ENCODE measurements around the gene C13orf46. TPM values are rescaled to one million over a fixed set of nuclear protein-coding genes. Genes with fewer than 3 reads are reported as not detected.

The C13orf46 gene
- total RNA-seq, 1 donor from 2014 or later: 0.37 TPM

DNA sequence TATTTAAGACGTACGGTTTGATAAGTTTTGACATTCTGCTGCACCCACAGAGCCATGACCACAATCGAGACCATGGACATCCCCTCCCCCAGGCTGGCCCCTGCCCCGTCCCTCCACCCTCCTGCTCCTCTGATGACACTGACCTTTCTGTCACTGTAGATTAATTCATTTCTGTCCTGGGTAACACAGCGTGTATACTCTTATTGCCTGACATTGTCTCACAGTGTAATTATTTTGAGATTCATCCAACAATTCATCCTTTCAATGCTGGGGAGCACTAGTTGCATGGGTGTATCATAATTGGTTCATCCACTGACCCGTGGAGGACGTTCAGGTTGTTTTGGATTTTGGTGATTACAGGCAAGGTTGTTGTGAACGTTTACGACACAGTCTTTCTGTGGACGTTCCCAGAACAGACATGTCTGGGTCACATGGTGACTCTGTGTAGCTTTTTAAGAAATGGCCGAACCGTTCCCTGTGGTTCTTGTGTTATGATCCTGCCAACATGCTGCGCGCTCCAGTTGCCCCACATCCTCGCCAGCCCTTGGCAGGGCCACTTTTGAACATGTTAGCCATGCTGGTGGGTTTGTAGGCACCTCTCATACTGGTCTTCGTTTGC, 41.9 kb downstream of the C13orf46 start:
- intact Hi-C loops (cut with micrococcal nuclease): no loop called here
- DNase-seq: no peak
- ATAC-seq: no peak

DNA sequence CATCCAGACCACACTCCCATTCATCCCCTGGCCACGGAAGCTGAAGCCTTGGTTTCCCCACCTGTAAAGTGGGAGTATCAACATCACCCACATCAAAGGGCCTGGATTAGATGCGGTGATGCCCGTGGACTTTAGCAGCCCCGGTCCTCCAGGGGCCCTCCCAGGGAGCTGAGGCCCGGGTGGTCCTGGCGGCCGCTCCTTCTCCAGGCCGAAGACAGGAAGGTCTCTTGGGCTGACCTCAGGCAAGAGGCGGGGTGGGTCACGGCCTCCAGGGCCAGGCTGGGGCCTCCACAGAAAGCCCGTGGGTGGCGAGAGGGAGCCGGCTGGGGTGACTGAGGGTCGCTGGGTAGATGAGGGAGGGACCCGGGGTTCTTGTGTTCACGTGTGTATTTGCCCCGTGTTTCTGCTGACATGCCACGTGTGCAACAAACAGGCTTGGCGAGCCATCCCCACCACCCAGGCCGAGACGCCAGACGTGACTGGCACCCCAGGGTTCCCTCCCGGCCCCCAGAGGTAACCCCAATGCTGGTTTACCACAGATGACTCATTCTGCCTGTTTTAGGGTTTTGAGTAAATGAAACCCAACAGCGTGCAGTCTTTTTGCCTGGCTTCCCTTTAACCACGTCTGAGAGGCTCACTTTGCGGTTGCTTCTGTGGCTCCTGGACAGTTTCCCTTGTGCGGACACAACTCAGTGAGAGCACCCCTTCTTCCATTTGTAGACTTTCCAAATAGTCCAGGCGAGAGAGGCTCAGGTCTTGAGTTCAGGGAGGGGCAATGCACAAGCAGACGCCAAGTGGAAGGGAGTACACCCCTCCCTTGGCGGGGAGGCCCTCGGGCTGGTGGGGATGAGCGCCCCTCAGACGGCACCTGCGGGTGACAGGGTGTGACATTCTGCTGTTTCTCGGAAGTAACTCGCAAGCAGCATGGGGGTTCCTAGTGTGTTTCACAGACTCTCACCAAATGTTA, 42.9 kb downstream of the C13orf46 start:
- DNase-seq (no peak), ATAC-seq (no peak)
- intact Hi-C loops (cut with micrococcal nuclease): no loop called here

- intact Hi-C loops (cut with micrococcal nuclease): no loop called here
- ATAC-seq (no peak), DNase-seq (no peak)
These were observed 44.0 kb downstream of the C13orf46 start for GRCh38 chr13:113929628-113930615.

GRCh38 chr13:113928685-113929627, 44.9 kb downstream of the C13orf46 start:
- ATAC-seq (peak; percentile 86), DNase-seq (peak; percentile 92)
- intact Hi-C loops (cut with micrococcal nuclease): no loop called here

GRCh38 chr13:113927661-113928581, 46.0 kb downstream of the C13orf46 start:
- DNase-seq: peak; percentile 70
- ATAC-seq: peak; percentile 51
- intact Hi-C loops (cut with micrococcal nuclease): no loop called here

DNA sequence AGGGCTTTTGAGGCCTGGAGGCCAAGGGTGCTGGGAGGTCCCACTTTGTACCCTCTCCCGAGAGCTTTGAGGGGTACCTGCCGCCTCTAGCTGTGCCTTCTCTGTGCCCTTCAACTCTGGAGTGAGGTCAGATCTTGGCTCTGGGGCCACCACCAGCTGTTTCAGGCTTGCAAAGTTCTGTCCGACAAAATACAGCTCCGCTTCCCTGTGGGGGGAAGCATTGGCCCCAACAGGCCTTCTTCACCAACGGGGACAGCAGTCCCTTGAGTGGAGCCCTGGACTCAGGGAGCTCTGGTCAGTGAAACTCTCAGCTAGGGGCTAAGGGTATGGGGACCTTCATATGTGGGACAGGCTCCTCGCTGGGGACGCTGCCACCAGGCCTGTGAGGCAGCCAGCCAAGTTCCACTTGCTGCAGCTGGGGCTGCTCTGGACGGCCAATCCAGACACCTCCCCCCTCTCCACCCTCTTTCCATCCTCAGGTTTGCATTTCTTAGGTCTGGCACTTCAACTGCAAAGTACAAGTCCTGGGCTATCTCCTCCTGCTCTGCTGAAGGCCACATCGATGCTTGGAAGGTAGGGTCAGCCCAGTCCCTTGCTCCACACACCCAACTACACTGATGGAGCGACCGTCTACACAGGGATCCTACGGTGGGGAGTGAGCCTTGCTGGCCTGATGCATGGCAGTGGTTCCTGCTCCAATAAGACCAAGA, 46.8 kb downstream of the C13orf46 start:
- peak; percentile 76 for DNase-seq
- intact Hi-C loops (cut with micrococcal nuclease): no loop called here
- peak; percentile 46 for ATAC-seq

- ATAC-seq (peak; percentile 13), DNase-seq (no peak)
- intact Hi-C loops (cut with micrococcal nuclease): no loop called here
These were observed 47.5 kb downstream of the C13orf46 start for GRCh38 chr13:113926301-113926761.

DNA sequence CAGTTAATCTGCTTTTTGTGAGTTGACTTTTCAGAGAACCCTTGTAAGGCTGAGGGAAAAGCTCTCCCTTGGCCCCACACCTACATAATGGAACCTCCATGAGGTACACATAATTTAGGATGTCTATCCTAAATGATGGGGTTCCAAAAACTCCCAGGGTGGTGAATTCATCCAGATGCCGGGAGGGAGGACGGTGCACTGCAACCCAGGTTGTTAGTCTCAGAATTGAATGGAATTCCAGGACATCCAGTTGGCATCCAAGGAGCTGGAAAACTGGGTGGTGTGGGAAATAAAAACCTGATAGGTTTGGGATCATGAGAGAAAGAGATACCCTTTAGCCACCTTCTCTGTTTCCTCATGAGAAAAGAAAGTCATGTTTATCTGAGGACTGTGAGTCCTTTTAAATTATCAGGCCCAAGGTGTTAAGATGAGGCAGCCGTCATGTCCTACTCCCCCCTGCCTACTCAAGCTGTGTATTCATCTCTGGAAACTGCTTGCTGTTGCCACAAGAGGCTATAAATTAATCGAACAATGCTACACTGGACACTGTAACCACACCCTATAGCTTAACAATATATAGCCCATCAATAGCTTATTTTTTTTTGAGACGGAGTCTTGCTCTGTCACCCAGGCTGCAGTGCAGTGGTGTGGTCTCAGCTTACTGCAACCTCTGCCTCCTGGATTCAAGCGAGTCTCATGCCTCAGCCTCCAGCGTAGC, 49.5 kb downstream of the C13orf46 start:
- no peak for ATAC-seq
- DNase-seq: no peak
- intact Hi-C loops (cut with micrococcal nuclease): no loop called here

DNA sequence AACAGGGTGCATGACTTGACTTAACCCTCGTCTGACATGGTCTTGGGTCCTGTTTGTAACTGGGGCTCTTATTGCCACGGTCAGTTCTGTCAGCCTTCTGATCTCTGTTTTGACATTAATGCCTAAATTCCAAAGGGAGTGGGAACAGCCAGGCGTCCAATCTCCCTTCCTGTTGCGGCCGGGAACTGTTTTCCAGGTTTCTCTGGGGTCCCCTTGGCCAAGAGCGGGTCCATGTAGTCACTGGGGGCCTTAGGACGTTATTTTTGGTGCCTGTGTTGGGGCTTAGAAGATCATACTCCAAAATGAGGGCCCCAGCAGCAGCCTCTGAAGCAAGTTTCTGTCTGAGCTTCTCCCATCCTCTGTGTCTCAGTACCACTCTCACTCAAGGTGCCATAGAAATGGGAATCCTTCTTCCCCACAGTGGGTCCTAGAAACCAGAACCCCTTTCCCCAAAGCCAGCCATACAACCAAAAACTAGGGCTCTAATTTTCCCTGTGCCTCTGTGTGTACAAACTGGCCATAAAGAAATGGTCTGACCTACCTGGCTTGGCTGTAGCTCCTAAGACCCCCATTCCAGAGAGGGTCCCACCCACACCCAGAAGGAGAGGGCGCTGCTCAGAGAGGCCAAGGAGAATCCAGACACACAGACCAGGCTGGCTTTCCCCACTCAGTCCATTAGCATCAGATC, 50.4 kb downstream of the C13orf46 start:
- intact Hi-C loops (cut with micrococcal nuclease): no loop called here
- DNase-seq (no peak), ATAC-seq (no peak)

GRCh38 chr13:113922412-113923118, 51.3 kb downstream of the C13orf46 start:
- intact Hi-C loops (cut with micrococcal nuclease): no loop called here
- DNase-seq (no peak), ATAC-seq (no peak)

DNA sequence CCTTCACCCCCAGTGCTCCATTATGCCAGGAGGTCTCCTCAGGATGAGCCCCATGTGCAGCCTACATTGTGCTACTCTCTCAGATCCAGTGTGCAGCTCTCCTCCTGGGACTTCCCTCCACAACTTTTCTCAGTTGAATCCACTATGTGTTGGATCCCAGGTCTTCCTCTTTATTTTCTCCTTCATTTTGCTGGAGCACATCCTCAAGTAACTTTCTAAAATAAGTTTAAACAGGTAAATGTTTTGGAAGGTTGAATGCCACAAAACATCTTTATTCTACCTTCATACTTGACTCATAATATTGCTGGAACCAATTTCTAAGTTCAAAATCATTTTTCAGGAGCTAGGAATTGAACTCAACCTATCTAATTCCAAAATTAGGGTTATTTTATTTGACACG, 52.1 kb downstream of the C13orf46 start:
- ATAC-seq (no peak), DNase-seq (no peak)
- intact Hi-C loops (cut with micrococcal nuclease): no loop called here

- no peak for DNase-seq
- intact Hi-C loops (cut with micrococcal nuclease): no loop called here
- ATAC-seq: no peak
These were observed 53.1 kb downstream of the C13orf46 start for GRCh38 chr13:113920606-113921286.

DNA sequence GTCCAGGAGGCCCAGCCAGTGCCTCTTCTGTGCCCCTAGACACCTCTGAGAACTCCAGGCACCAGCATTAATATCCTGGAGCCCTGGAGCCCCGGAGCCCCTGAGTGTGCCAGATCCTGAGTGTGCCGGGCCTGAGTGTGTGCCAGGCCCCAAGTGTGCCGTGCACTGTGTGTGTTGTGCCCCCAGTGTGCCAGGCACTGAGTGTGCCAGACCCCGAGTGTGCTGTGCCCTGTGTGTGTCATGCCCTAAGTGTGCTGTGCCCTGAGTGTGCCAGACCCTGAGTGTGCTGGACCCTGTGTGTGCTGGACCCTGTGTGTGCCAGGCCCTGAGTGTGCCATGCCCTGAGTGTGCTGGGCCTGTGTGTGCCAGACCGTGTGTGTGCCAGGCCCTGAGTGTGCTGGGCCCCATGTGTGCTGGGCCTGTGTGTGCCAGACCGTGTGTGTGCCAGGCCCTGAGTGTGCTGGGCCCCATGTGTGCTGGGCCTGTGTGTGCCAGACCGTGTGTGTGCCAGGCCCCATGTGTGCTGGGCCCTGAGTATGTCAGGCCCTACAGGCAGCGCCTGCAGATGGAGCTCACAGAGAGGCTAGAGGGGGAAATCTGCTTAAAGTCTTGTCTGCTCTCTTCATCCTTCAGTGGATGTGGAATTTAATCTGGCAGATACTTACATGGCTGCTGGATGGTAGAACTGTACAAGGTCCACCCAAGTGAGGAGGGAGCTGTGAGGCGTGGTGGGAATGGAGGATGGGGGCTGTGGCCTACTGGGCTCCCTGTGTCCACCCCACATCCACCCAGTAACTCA, 53.9 kb downstream of the C13orf46 start:
- ATAC-seq (no peak), DNase-seq (no peak)
- intact Hi-C loops (cut with micrococcal nuclease): no loop called here
